Measurements from ENCODE around the gene ATP6V1A.

Gene ATP6V1A

GRCh38 chr3:113712129-113712528 lies 34.7 kb upstream of the ATP6V1A start:
- H3K36me3 ChIP-seq (ENCODE audit: control insufficient read depth, insufficient read depth, low read length), result no peaks in the 10 kb centered on the region
- DNase-seq (ENCODE audit: extremely low read depth, insufficient read length), result no peak
- no peaks in the 10 kb centered on the region for H3K27me3 ChIP-seq (replicated peaks; ENCODE audit: control insufficient read depth, insufficient read depth, low read length)
- no peak overlapping the region for H3K4me3 ChIP-seq (replicated peaks; ENCODE audit: low read depth, low read length)
- TF ChIP-seq CTCF (IDR thresholded peaks at IDR 0.05; ENCODE audit: insufficient read depth, low read length, poor library complexity, severe bottlenecking), result no peak

GRCh38 chr3:113714702-113715101 lies 32.1 kb upstream of the ATP6V1A start:
- Histone ChIP-seq H3K4me3 (replicated peaks; ENCODE audit: low read depth, low read length) (no peak overlapping the region), H3K36me3 (ENCODE audit: control insufficient read depth, insufficient read depth, low read length) (peaks cover 5% of the 10 kb centered on the region), H3K27me3 (replicated peaks; ENCODE audit: control insufficient read depth, insufficient read depth, low read length) (no peaks in the 10 kb centered on the region)
- TF ChIP-seq CTCF (IDR thresholded peaks at IDR 0.05; ENCODE audit: insufficient read depth, low read length, poor library complexity, severe bottlenecking), result no peak
- DNase-seq (ENCODE audit: extremely low read depth, insufficient read length), result no peak

- no peaks in the 10 kb centered on the region for H3K27me3 ChIP-seq (replicated peaks; ENCODE audit: control insufficient read depth, insufficient read depth, low read length)
- H3K4me3 ChIP-seq (replicated peaks; ENCODE audit: low read depth, low read length), result no peak overlapping the region
- peaks cover 10% of the 10 kb centered on the region for H3K36me3 ChIP-seq (ENCODE audit: control insufficient read depth, insufficient read depth, low read length)
- DNase-seq (ENCODE audit: extremely low read depth, insufficient read length), result no peak
- TF ChIP-seq CTCF (IDR thresholded peaks at IDR 0.05; ENCODE audit: insufficient read depth, low read length, poor library complexity, severe bottlenecking), result no peak
Measured at GRCh38 chr3:113717308-113717707, 29.5 kb upstream of the ATP6V1A start.

GRCh38 chr3:113717818-113718217 lies 29.0 kb upstream of the ATP6V1A start:
- H3K27me3 ChIP-seq (replicated peaks; ENCODE audit: control insufficient read depth, insufficient read depth, low read length), result no peaks in the 10 kb centered on the region
- H3K4me3 ChIP-seq (replicated peaks; ENCODE audit: low read depth, low read length), result no peak overlapping the region
- no peak for TF ChIP-seq CTCF (IDR thresholded peaks at IDR 0.05; ENCODE audit: insufficient read depth, low read length, poor library complexity, severe bottlenecking)
- DNase-seq (ENCODE audit: extremely low read depth, insufficient read length), result no peak
- peaks cover 10% of the 10 kb centered on the region for H3K36me3 ChIP-seq (ENCODE audit: control insufficient read depth, insufficient read depth, low read length)

GRCh38 chr3:113719294-113719693 lies 27.5 kb upstream of the ATP6V1A start:
- no peak for DNase-seq (ENCODE audit: extremely low read depth, insufficient read length)
- Histone ChIP-seq H3K4me3 (replicated peaks; ENCODE audit: low read depth, low read length) (no peak overlapping the region), H3K27me3 (replicated peaks; ENCODE audit: control insufficient read depth, insufficient read depth, low read length) (no peaks in the 10 kb centered on the region), H3K36me3 (ENCODE audit: control insufficient read depth, insufficient read depth, low read length) (peaks cover 10% of the 10 kb centered on the region)
- no peak for TF ChIP-seq CTCF (IDR thresholded peaks at IDR 0.05; ENCODE audit: insufficient read depth, low read length, poor library complexity, severe bottlenecking)

GRCh38 chr3:113719758-113720157 lies 27.1 kb upstream of the ATP6V1A start:
- no peak overlapping the region for H3K4me3 ChIP-seq (replicated peaks; ENCODE audit: low read depth, low read length)
- H3K36me3 ChIP-seq (ENCODE audit: control insufficient read depth, insufficient read depth, low read length), result peaks cover 10% of the 10 kb centered on the region
- DNase-seq (ENCODE audit: extremely low read depth, insufficient read length), result no peak
- TF ChIP-seq CTCF (IDR thresholded peaks at IDR 0.05; ENCODE audit: insufficient read depth, low read length, poor library complexity, severe bottlenecking), result no peak
- H3K27me3 ChIP-seq (replicated peaks; ENCODE audit: control insufficient read depth, insufficient read depth, low read length), result no peaks in the 10 kb centered on the region
